Naive B cell (primary cell): ENCODE measurements around the gene COL15A1. TPM values are rescaled to one million over a fixed set of nuclear protein-coding genes. Genes with fewer than 3 reads are reported as not detected.
A peak's percentile ranks its signal among the peaks of the same experiment; 100 is the strongest.

Experiments used
- ATAC-seq, 2 donors: fragments of 150-1000 bp; cut with Tn5 transposase; 2 replicates each; pipeline ENCODE4 v1.10.0; 2021; ENCODE audit warnings: low read depth in 2 of 2, mild to moderate bottlenecking in 2 of 2, moderate library complexity in 2 of 2
- DNase-seq: peaks from one replicate; pipeline ENCODE4 v3.0.0; 2022
- H3K27ac Mint-ChIP-seq, 6 donors: one replicate each; pipeline ENCODE4 v1.8.0; 2020 to 2022; ENCODE audit warnings: mild to moderate bottlenecking in 6 of 6, mixed read lengths in 6 of 6, moderate library complexity in 5 of 6, inconsistent platforms in 2 of 6
- H3K27me3 Mint-ChIP-seq, 3 donors: one replicate each; pipeline ENCODE4 v1.8.0; 2021 to 2022; ENCODE audit warnings: mixed read lengths in 3 of 3, mild to moderate bottlenecking in 1 of 3
- H3K36me3 Mint-ChIP-seq, 2 donors: one replicate each; pipeline ENCODE4 v1.8.0; 2020 to 2022; ENCODE audit warnings: mixed read lengths in 2 of 2, inconsistent platforms in 1 of 2, mild to moderate bottlenecking in 1 of 2
- H3K4me1 Mint-ChIP-seq, 3 donors: one replicate each; pipeline ENCODE4 v1.8.0; 2020 to 2022; ENCODE audit warnings: mixed read lengths in 3 of 3, inconsistent platforms in 1 of 3, mild to moderate bottlenecking in 1 of 3, moderate library complexity in 1 of 3
- H3K4me3 Mint-ChIP-seq, 8 donors: one replicate each; pipeline ENCODE4 v1.8.0; 2020 to 2022; ENCODE audit warnings: mild to moderate bottlenecking in 8 of 8, mixed read lengths in 8 of 8, moderate library complexity in 8 of 8, inconsistent platforms in 2 of 8
- H3K9me3 Mint-ChIP-seq, 7 donors: one replicate each; pipeline ENCODE4 v1.8.0; 2020 to 2022; ENCODE audit warnings: mixed read lengths in 7 of 7, mild to moderate bottlenecking in 5 of 7, inconsistent platforms in 2 of 7, moderate library complexity in 1 of 7
- polyA plus RNA-seq, 6 donors: library from polyadenylated mRNA; unstranded; fragments of 300-500 nt; fragmentation: Illumina TruSeq; gene quantifications; one replicate each; pipeline ENCODE4 v1.2.3, GENCODE V29; 2021; ENCODE audit warnings: low read depth in 6 of 6

The COL15A1 gene
- polyA plus RNA-seq, 6 donors from 2014 or later: not detected

GRCh38 chr9:98922721-98923435 lies 20.8 kb upstream of the COL15A1 start:
- H3K9me3 Mint-ChIP-seq: no peaks in the 10 kb centered on the region
- peak overlapping the region in 1 of 6 donors; percentile 78 for H3K27ac Mint-ChIP-seq
- peaks cover 0 to 7% (median 0%) of the 10 kb centered on the region in 3 donors for H3K27me3 Mint-ChIP-seq
- peaks cover 0 to 6% (median 0%) of the 10 kb centered on the region in 3 donors for H3K4me1 Mint-ChIP-seq
- DNase-seq: no peak
- no peak for ATAC-seq
- H3K4me3 Mint-ChIP-seq: no peak overlapping the region
- no peaks in the 10 kb centered on the region for H3K36me3 Mint-ChIP-seq

- Mint-ChIP-seq H3K27ac (no peak overlapping the region), H3K9me3 (no peaks in the 10 kb centered on the region), H3K36me3 (no peaks in the 10 kb centered on the region), H3K4me3 (no peak overlapping the region), H3K4me1 (peaks cover 0 to 6% (median 0%) of the 10 kb centered on the region in 3 donors), H3K27me3 (peaks cover 0 to 7% (median 0%) of the 10 kb centered on the region in 3 donors)
- ATAC-seq: no peak
- no peak for DNase-seq
These were observed 20.1 kb upstream of the COL15A1 start for GRCh38 chr9:98923451-98924123.

- ATAC-seq: no peak
- Mint-ChIP-seq H3K9me3 (no peaks in the 10 kb centered on the region), H3K27me3 (peaks cover 0 to 11% (median 4%) of the 10 kb centered on the region in 3 donors), H3K36me3 (no peaks in the 10 kb centered on the region), H3K4me3 (no peak overlapping the region), H3K27ac (peak overlapping the region in 1 of 6 donors; percentile 20), H3K4me1 (peaks cover 0 to 6% (median 0%) of the 10 kb centered on the region in 3 donors)
- no peak for DNase-seq
These were observed 18.5 kb upstream of the COL15A1 start for GRCh38 chr9:98924946-98925820.

- ATAC-seq (no peak), DNase-seq (no peak)
- Mint-ChIP-seq H3K27ac (no peak overlapping the region), H3K4me3 (no peak overlapping the region), H3K27me3 (peaks cover 0 to 12% (median 6%) of the 10 kb centered on the region in 3 donors), H3K4me1 (peaks cover 0 to 6% (median 0%) of the 10 kb centered on the region in 3 donors), H3K9me3 (no peaks in the 10 kb centered on the region), H3K36me3 (no peaks in the 10 kb centered on the region)
These were observed 17.8 kb upstream of the COL15A1 start for GRCh38 chr9:98925956-98926355.

- H3K4me1 Mint-ChIP-seq: peaks cover 0 to 5% (median 0%) of the 10 kb centered on the region in 3 donors
These were observed 16.0 kb upstream of the COL15A1 start for GRCh38 chr9:98927724-98928123.

GRCh38 chr9:98929071-98929470 lies 14.6 kb upstream of the COL15A1 start:
- Mint-ChIP-seq H3K9me3 (no peaks in the 10 kb centered on the region), H3K4me3 (no peak overlapping the region), H3K36me3 (no peaks in the 10 kb centered on the region), H3K4me1 (no peaks in the 10 kb centered on the region), H3K27me3 (peaks cover 0 to 12% (median 10%) of the 10 kb centered on the region in 3 donors), H3K27ac (no peak overlapping the region)
- ATAC-seq: no peak
- DNase-seq: no peak

More at GRCh38 chr9:98927724-98928123, 16.0 kb upstream of the COL15A1 start:
- H3K36me3 Mint-ChIP-seq: no peaks in the 10 kb centered on the region
- ATAC-seq (no peak), DNase-seq (no peak)
- peaks cover 0 to 12% (median 6%) of the 10 kb centered on the region in 3 donors for H3K27me3 Mint-ChIP-seq
- H3K9me3 Mint-ChIP-seq: no peaks in the 10 kb centered on the region
- no peak overlapping the region for H3K4me3 Mint-ChIP-seq
- H3K27ac Mint-ChIP-seq: no peak overlapping the region

- no peaks in the 10 kb centered on the region for H3K4me1 Mint-ChIP-seq
- DNase-seq (no peak), ATAC-seq (no peak)
- H3K27me3 Mint-ChIP-seq: peaks cover 0 to 17% (median 10%) of the 10 kb centered on the region in 3 donors
- H3K27ac Mint-ChIP-seq: no peak overlapping the region
- no peaks in the 10 kb centered on the region for H3K9me3 Mint-ChIP-seq
- H3K36me3 Mint-ChIP-seq: no peaks in the 10 kb centered on the region
- no peak overlapping the region for H3K4me3 Mint-ChIP-seq
These were observed 13.8 kb upstream of the COL15A1 start for GRCh38 chr9:98929895-98930341.

- Mint-ChIP-seq H3K27ac (no peak overlapping the region), H3K4me3 (no peak overlapping the region), H3K36me3 (no peaks in the 10 kb centered on the region), H3K4me1 (no peaks in the 10 kb centered on the region), H3K27me3 (peaks cover 5 to 16% (median 14%) of the 10 kb centered on the region in 3 donors), H3K9me3 (no peaks in the 10 kb centered on the region)
- DNase-seq (no peak), ATAC-seq (no peak)
These were observed 12.9 kb upstream of the COL15A1 start for GRCh38 chr9:98930792-98931191.

GRCh38 chr9:98931600-98932389 lies 11.9 kb upstream of the COL15A1 start:
- no peaks in the 10 kb centered on the region for H3K4me1 Mint-ChIP-seq
- H3K4me3 Mint-ChIP-seq: no peak overlapping the region
- H3K36me3 Mint-ChIP-seq: no peaks in the 10 kb centered on the region
- H3K27ac Mint-ChIP-seq: no peak overlapping the region
- H3K9me3 Mint-ChIP-seq: no peaks in the 10 kb centered on the region
- ATAC-seq: no peak
- H3K27me3 Mint-ChIP-seq: peaks cover 5 to 22% (median 14%) of the 10 kb centered on the region in 3 donors
- no peak for DNase-seq

GRCh38 chr9:98933185-98933584 lies 10.5 kb upstream of the COL15A1 start:
- Mint-ChIP-seq H3K27ac (no peak overlapping the region), H3K27me3 (peaks cover 5 to 32% (median 25%) of the 10 kb centered on the region in 3 donors), H3K36me3 (no peaks in the 10 kb centered on the region), H3K4me1 (no peaks in the 10 kb centered on the region), H3K4me3 (no peak overlapping the region), H3K9me3 (no peaks in the 10 kb centered on the region)
- DNase-seq: no peak
- no peak for ATAC-seq

- H3K9me3 Mint-ChIP-seq: no peaks in the 10 kb centered on the region
- no peaks in the 10 kb centered on the region for H3K36me3 Mint-ChIP-seq
- H3K27me3 Mint-ChIP-seq: peaks cover 5 to 39% (median 32%) of the 10 kb centered on the region in 3 donors
- DNase-seq (no peak), ATAC-seq (no peak)
- no peaks in the 10 kb centered on the region for H3K4me1 Mint-ChIP-seq
- H3K27ac Mint-ChIP-seq: no peak overlapping the region
- H3K4me3 Mint-ChIP-seq: no peak overlapping the region
These were observed 9.8 kb upstream of the COL15A1 start for GRCh38 chr9:98933890-98934289.

GRCh38 chr9:98935071-98935505 lies 8.6 kb upstream of the COL15A1 start:
- Mint-ChIP-seq H3K27me3 (peaks cover 12 to 42% (median 39%) of the 10 kb centered on the region in 3 donors), H3K9me3 (no peaks in the 10 kb centered on the region), H3K36me3 (no peaks in the 10 kb centered on the region), H3K4me1 (no peaks in the 10 kb centered on the region), H3K4me3 (no peak overlapping the region), H3K27ac (no peak overlapping the region)
- no peak for ATAC-seq
- no peak for DNase-seq
